GM23338 (cell line): ENCODE data around the gene ERVV-1. TPM values are rescaled to one million over a fixed set of nuclear protein-coding genes. Genes with fewer than 3 reads are reported as not detected.
"Not testable (repeated sequence)": the region's sequence is repeated elsewhere in the genome, so short reads cannot be mapped to it uniquely, and the experiment has no call there.

Experiments
- ATAC-seq: fragments of 200-7000 bp; cut with Tn5 transposase; 3 replicates; pipeline ENCODE4 v1.9.1; 2020
- DNase-seq: peaks from one replicate; pipeline ENCODE4 v3.0.0-alpha.2; 2015; ENCODE audit warnings: low spot score
- H2AFZ ChIP-seq: fragments of 200-600 bp; sonication (generic); 2 replicates; pipeline ENCODE4 v1.8.0; 2016; ENCODE audit warnings: antibody characterized with exemption, mild to moderate bottlenecking, moderate library complexity
- H3F3A ChIP-seq: fragments of 200-600 bp; sonication (generic); replicated peaks from 2 replicates; pipeline ENCODE4 v1.8.0; 2017; ENCODE audit warnings: antibody characterized with exemption, mixed run types, low read depth
- H3K27ac ChIP-seq: fragments of 200-600 bp; sonication (generic); 2 replicates; pipeline ENCODE4 v1.6.1; 2016; ENCODE audit warnings: low read depth
- H3K27me3 ChIP-seq: fragments of 200-600 bp; sonication (generic); 2 replicates; pipeline ENCODE4 v1.8.0; 2016; ENCODE audit warnings: mild to moderate bottlenecking, mixed run types, moderate library complexity; ENCODE audit not compliant: insufficient read depth
- H3K36me3 ChIP-seq: fragments of 200-600 bp; sonication (generic); 2 replicates; pipeline ENCODE4 v1.8.0; 2016; ENCODE audit warnings: mild to moderate bottlenecking; ENCODE audit not compliant: insufficient read depth
- H3K4me1 ChIP-seq: fragments of 200-600 bp; sonication (generic); 2 replicates; pipeline ENCODE4 v1.8.0; 2016; ENCODE audit warnings: mild to moderate bottlenecking, moderate library complexity; ENCODE audit not compliant: insufficient read depth
- H3K4me2 ChIP-seq: fragments of 200-600 bp; sonication (generic); 2 replicates; pipeline ENCODE4 v1.7.1; 2017; ENCODE audit warnings: mixed run types
- H3K4me3 ChIP-seq: fragments of 200-600 bp; sonication (generic); 2 replicates; pipeline ENCODE4 v1.6.1; 2016; ENCODE audit warnings: mixed run types
- H3K79me2 ChIP-seq: fragments of 200-600 bp; sonication (generic); replicated peaks from 2 replicates; pipeline ENCODE4 v1.8.0; 2017; ENCODE audit warnings: mild to moderate bottlenecking; ENCODE audit not compliant: insufficient read depth
- H3K9me2 ChIP-seq: fragments of 200-600 bp; sonication (generic); 2 replicates; pipeline ENCODE4 v1.8.0; 2017; ENCODE audit not compliant: insufficient read depth
- H4K20me1 ChIP-seq: fragments of 200-600 bp; sonication (generic); replicated peaks from 2 replicates; pipeline ENCODE4 v1.8.0; 2017; ENCODE audit warnings: mild to moderate bottlenecking; ENCODE audit not compliant: insufficient read depth
- H3K27ac Mint-ChIP-seq: 2 replicates; pipeline ENCODE4 v1.8.0; 2020; ENCODE audit warnings: inconsistent platforms, mild to moderate bottlenecking, moderate library complexity, mixed read lengths
- H3K27me3 Mint-ChIP-seq: 3 replicates; pipeline ENCODE4 v1.8.0; 2022; ENCODE audit warnings: low read depth, mild to moderate bottlenecking, moderate library complexity, mixed read lengths, inconsistent platforms; ENCODE audit not compliant: insufficient read depth, poor library complexity
- H3K36me3 Mint-ChIP-seq: 3 replicates; pipeline ENCODE4 v1.8.0; 2021; ENCODE audit warnings: low read depth, mild to moderate bottlenecking, inconsistent platforms, moderate library complexity, mixed read lengths
- H3K4me1 Mint-ChIP-seq: 3 replicates; pipeline ENCODE4 v1.8.0; 2020; ENCODE audit warnings: mild to moderate bottlenecking, inconsistent platforms, mixed read lengths
- H3K4me3 Mint-ChIP-seq: 3 replicates; pipeline ENCODE4 v1.8.0; 2021; ENCODE audit warnings: moderate library complexity, mild to moderate bottlenecking, inconsistent platforms, mixed read lengths
- H3K9me3 Mint-ChIP-seq: 3 replicates; pipeline ENCODE4 v1.8.0; 2020; ENCODE audit warnings: moderate library complexity, mild to moderate bottlenecking, inconsistent platforms, mixed read lengths
- CREB1 ChIP-seq: fragments of 250-450 bp; sonication (Bioruptor Pico); IDR thresholded peaks from 2 replicates; pipeline ENCODE4 v1.5.0; 2020; ENCODE audit warnings: low read depth, mild to moderate bottlenecking, moderate library complexity
- CTCF ChIP-seq, 2 experiments: fragments of 200-600 bp in 1 of 2; sonication (generic) in 1 of 2; conservative IDR thresholded peaks; 2 replicates each; pipeline versions ENCODE4 v1.5.1 to v1.6.1; 2016 to 2017; ENCODE audit warnings: antibody characterized with exemption in 2 of 2, low read depth in 2 of 2, mild to moderate bottlenecking in 2 of 2, moderate library complexity in 1 of 2
- ETS1 ChIP-seq: IDR thresholded peaks from 2 replicates; pipeline ENCODE4 v1.6.1; 2016; ENCODE audit warnings: antibody characterized with exemption
- EZH2phosphoT487 ChIP-seq: fragments of 200-600 bp; sonication (generic); IDR thresholded peaks from one replicate; pipeline ENCODE4 v1.8.1; 2018; ENCODE audit warnings: antibody characterized with exemption; ENCODE audit not compliant: unreplicated experiment
- JUNB ChIP-seq: IDR thresholded peaks from one replicate; pipeline ENCODE4 v1.6.1; 2016; ENCODE audit warnings: antibody characterized with exemption; ENCODE audit not compliant: unreplicated experiment
- NANOG ChIP-seq: IDR thresholded peaks from 2 replicates; pipeline ENCODE4 v1.6.1; 2016; ENCODE audit warnings: antibody characterized with exemption, borderline replicate concordance
- POLR2AphosphoS5 ChIP-seq: IDR thresholded peaks from 2 replicates; pipeline ENCODE4 v1.6.1; 2016; ENCODE audit warnings: antibody characterized with exemption, low read depth
- STAT1 ChIP-seq: IDR thresholded peaks from one replicate; pipeline ENCODE4 v1.6.1; 2016; ENCODE audit warnings: antibody characterized with exemption; ENCODE audit not compliant: unreplicated experiment
- ZNF114 ChIP-seq: fragments of 250-450 bp; sonication (Bioruptor Pico); IDR thresholded peaks from 2 replicates; pipeline ENCODE4 v1.5.0; 2020; ENCODE audit warnings: mild to moderate bottlenecking, moderate library complexity
- ZNF462 ChIP-seq: fragments of 250-450 bp; sonication (Bioruptor Pico); IDR thresholded peaks from 2 replicates; pipeline ENCODE4 v1.5.0; 2020; ENCODE audit warnings: mild to moderate bottlenecking, moderate library complexity
- polyA plus RNA-seq: library from polyadenylated mRNA; unstranded; fragments of >200 nt; fragmentation: Nextera tagmentation; extraction: Ambion mirVana; gene quantifications from 2 replicates; pipeline ENCODE4 v1.2.1, GENCODE V29; 2016
- total RNA-seq: library from RNA; depleted of rRNA; stranded (reverse); fragments of >200 nt; shearing (Covaris generic); gene quantifications from 2 replicates; pipeline ENCODE4 v1.2.3, GENCODE V29; 2014

Gene ERVV-1
- total and polyA plus RNA-seq, 2 experiments from 2014 or later: 0.21 to 0.23 TPM

- Mint-ChIP-seq H3K9me3 (peaks cover 13% of the 10 kb centered on the region), H3K4me3 (no peak overlapping the region), H3K4me1 (peaks cover 3% of the 10 kb centered on the region; the same call in 2 of the 3 replicates), H3K27me3 (peaks cover 5% of the 10 kb centered on the region), H3K36me3 (no peaks in the 10 kb centered on the region), H3K27ac (no peak overlapping the region)
- H4K20me1 ChIP-seq: peaks cover 6% of the 10 kb centered on the region; the same call in 1 of the 2 replicates
- DNase-seq (peak; percentile 99), ATAC-seq (peak; percentile 100)
- H3K36me3 ChIP-seq: no peaks in the 10 kb centered on the region
- H3K9me2 ChIP-seq: no peaks in the 10 kb centered on the region
- no peak overlapping the region for H3K4me2 ChIP-seq
- H3K27ac ChIP-seq: no peak overlapping the region
- H3K4me1 ChIP-seq: no peaks in the 10 kb centered on the region; the same call in 1 of the 2 replicates
- H2AFZ ChIP-seq: no peak overlapping the region
- no peaks in the 10 kb centered on the region for H3K79me2 ChIP-seq
- H3K27me3 ChIP-seq: peaks cover 9% of the 10 kb centered on the region; the same call in 1 of the 2 replicates
- H3K4me3 ChIP-seq: no peak overlapping the region
- TF ChIP-seq NANOG (no peak), JUNB (no peak), ZNF114 (CRISPR knock-in tag) (no peak), ZNF462 (CRISPR knock-in tag) (0 out of 2 replicates have a peak, but pooled peaks have one; percentile 25), EZH2phosphoT487 (no peak), STAT1 (no peak), CTCF (conservative IDR thresholded peaks at IDR 0.05; ENCODE audit: low read depth in 2 of 2) (peak; percentile 98 to 100), POLR2AphosphoS5 (no peak), CREB1 (CRISPR knock-in tag) (no peak), ETS1 (no peak)
- no peaks in the 10 kb centered on the region for H3F3A ChIP-seq
Observed at GRCh38 chr19:53019684-53020083, 6.0 kb downstream of the ERVV-1 start.

- H4K20me1 ChIP-seq, H3K27ac ChIP-seq, H3K36me3 ChIP-seq, H3K27ac Mint-ChIP-seq, H3K9me3 Mint-ChIP-seq, H3K4me3 Mint-ChIP-seq, H3K4me1 ChIP-seq, H3K9me2 ChIP-seq, H3K4me2 ChIP-seq, H3K4me3 ChIP-seq, H3F3A ChIP-seq, H3K79me2 ChIP-seq, H3K36me3 Mint-ChIP-seq, H3K27me3 ChIP-seq: not testable (repeated sequence)
- Mint-ChIP-seq H3K27me3 (peaks cover 19% of the 10 kb centered on the region), H3K4me1 (peaks cover 13% of the 10 kb centered on the region; the same call in 2 of the 3 replicates)
- DNase-seq (peak; percentile 46), ATAC-seq (0 out of 3 replicates have a peak, but pooled peaks have one; percentile 28)
- H2AFZ ChIP-seq: 0 out of 2 replicates have a peak overlapping the region, but pooled peaks have one; percentile 56
Observed at GRCh38 chr19:53028306-53028705, 14.6 kb downstream of the ERVV-1 start.
